ENCODE measurements around the gene ROBO4.

- TF ChIP-seq CTCF (conservative IDR thresholded peaks at IDR 0.05; ENCODE audit: low read depth in 2 of 2) (no peak), EZH2 (IDR thresholded peaks at IDR 0.05; ENCODE audit: low read depth, unreplicated experiment) (no peak), POLR2AphosphoS5 (IDR thresholded peaks at IDR 0.05; ENCODE audit: low read depth) (no peak), JUNB (IDR thresholded peaks at IDR 0.05; ENCODE audit: unreplicated experiment) (no peak), ZNF331 (CRISPR knock-in tag; IDR thresholded peaks at IDR 0.05; ENCODE audit: low read depth) (no peak), CREB1 (CRISPR knock-in tag; IDR thresholded peaks at IDR 0.05; ENCODE audit: low read depth) (no peak), EZH2phosphoT487 (IDR thresholded peaks at IDR 0.05; ENCODE audit: unreplicated experiment) (no peak)
- TF ChIP-seq, protein P1, sequence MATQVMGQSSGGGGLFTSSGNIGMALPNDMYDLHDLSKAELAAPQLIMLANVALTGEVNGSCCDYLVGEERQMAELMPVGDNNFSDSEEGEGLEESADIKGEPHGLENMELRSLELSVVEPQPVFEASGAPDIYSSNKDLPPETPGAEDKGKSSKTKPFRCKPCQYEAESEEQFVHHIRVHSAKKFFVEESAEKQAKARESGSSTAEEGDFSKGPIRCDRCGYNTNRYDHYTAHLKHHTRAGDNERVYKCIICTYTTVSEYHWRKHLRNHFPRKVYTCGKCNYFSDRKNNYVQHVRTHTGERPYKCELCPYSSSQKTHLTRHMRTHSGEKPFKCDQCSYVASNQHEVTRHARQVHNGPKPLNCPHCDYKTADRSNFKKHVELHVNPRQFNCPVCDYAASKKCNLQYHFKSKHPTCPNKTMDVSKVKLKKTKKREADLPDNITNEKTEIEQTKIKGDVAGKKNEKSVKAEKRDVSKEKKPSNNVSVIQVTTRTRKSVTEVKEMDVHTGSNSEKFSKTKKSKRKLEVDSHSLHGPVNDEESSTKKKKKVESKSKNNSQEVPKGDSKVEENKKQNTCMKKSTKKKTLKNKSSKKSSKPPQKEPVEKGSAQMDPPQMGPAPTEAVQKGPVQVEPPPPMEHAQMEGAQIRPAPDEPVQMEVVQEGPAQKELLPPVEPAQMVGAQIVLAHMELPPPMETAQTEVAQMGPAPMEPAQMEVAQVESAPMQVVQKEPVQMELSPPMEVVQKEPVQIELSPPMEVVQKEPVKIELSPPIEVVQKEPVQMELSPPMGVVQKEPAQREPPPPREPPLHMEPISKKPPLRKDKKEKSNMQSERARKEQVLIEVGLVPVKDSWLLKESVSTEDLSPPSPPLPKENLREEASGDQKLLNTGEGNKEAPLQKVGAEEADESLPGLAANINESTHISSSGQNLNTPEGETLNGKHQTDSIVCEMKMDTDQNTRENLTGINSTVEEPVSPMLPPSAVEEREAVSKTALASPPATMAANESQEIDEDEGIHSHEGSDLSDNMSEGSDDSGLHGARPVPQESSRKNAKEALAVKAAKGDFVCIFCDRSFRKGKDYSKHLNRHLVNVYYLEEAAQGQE (IDR thresholded peaks at IDR 0.05; ENCODE audit: unreplicated experiment): no peak
Observed at GRCh38 chr11:124944565-124944964, 46.9 kb upstream of the ROBO4 start.
